NCI-H1930 (cell line): ENCODE measurements around the gene PGGHG.
"Not testable (repeated sequence)": the region's sequence is repeated elsewhere in the genome, so short reads cannot be mapped to it uniquely, and the experiment has no call there.

ENCODE experiments used
- DNase-seq, 2 experiments: peaks; one replicate each; lab custom pipeline; 2025; lab: John Stamatoyannopoulos, UW

Gene PGGHG

GRCh38 chr11:285021-285893, 3.7 kb upstream of the PGGHG start:
- DNase-seq: no peak

DNA sequence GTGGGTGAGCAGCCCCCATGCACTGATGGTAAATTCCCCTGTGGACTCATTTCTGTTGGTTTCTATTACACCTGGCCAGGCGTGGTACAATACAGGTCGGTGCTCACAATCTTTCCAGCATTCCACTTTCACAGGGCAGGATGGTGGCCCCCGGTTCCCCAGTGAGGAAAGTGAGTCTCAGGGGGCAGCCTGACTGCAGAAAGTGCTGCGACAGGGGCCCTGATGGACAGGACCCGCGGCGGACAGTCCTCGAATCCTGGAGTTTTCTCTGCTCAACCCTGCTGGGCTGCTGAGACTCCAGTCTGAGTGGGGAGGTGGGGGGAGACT, 3.1 kb upstream of the PGGHG start:
- DNase-seq: no peak

- not testable (repeated sequence) for DNase-seq
These were observed 1.7 kb upstream of the PGGHG start for GRCh38 chr11:286977-287820.

- no peak for DNase-seq
These were observed 977 bp upstream of the PGGHG start for GRCh38 chr11:287821-288477.

- no peak for DNase-seq
These were observed 429 bp downstream of the PGGHG start for GRCh38 chr11:289398-289711.

DNA sequence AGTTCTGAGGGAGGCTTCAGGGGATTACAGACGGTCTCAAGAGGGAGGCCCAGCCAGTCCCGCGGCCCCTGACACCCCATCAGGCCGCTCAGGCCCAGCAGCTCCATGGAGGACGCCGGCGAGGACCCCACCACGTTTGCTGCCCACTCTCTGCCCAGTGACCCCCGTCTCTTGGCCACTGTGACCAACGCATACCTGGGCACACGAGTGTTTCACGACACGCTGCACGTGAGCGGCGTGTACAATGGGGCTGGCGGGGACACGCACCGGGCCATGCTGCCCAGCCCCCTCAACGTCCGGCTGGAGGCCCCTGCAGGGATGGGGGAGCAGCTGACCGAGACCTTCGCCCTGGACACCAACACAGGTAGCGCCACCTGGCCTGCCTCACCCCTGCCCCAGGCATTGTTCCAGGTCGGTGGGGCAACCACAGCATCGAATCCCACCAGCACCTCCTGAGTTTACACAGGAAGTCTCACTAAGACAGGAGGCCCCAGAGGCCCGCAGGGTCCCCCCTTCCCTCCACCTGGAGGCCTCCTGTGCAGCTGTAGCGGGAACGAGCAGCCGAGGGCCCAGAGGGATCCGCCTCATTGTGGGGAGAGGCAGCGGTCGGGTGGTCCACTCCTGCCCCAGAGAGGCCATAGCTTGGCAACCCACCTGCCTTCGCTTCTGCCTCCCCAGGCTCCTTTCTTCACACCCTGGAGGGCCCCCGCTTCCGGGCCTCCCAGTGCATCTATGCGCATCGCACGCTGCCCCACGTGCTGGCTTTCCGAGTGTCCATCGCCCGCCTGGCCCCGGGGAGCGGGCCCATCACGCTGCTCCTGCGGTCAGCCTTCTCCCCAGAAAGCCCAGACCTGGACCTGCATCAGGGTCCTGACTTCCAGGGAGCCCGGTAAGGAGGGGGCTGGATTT, 1.0 kb downstream of the PGGHG start:
- no peak for DNase-seq

DNA sequence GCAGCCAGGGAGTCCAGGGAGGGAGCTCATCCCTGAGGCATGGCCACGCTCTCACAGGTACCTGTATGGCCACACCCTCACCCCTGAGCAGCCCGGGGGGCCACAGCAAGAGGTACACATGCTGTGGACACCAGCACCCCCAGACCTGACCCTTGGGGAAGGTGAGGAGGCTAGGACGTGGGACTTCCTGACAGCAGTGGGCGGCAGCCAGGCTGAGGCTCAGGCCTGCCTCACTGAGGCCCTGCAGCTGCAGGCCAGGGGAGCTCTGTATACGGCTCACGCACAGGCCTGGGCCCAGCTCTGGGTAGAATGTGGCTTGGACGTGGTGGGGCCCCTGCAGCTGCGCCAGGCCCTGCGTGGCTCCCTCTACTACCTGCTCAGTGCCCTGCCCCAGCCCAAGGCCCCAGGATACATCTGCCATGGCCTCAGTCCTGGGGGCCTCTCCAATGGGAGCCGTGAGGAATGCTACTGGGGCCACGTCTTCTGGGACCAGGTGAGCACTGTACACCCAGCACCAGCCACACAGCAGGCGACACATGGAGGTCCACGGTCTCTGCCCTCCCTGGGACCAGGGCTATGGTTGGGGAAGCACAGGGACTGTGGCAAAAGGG, 1.8 kb downstream of the PGGHG start:
- DNase-seq: no peak

- DNase-seq: no peak
These were observed 2.6 kb downstream of the PGGHG start for GRCh38 chr11:291281-292210.

- DNase-seq: no peak
These were observed 3.5 kb downstream of the PGGHG start for GRCh38 chr11:292211-293121.

DNA sequence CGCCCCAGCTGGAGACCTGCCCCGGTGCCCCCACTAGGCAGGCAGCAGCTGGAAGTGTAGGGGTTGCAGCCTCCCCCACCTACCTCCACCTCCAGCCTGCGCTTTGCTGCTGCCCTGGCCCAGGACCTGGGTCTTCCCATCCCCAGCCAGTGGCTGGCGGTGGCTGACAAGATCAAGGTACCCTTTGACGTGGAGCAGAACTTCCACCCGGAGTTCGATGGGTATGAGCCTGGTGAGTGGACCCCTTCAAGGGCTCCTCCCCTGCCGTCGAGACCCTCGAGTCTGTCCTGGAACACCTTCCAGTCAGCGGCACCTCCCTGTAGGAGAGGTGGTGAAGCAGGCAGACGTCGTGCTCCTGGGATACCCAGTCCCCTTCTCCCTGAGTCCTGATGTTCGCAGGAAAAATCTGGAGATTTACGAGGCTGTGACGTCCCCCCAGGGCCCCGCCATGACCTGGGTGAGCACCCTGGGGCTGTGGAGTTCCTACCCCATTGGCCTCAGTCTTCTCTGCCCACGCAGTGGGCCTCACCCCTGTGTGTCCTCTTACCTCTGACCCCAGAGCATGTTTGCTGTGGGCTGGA, 4.4 kb downstream of the PGGHG start:
- no peak for DNase-seq

DNA sequence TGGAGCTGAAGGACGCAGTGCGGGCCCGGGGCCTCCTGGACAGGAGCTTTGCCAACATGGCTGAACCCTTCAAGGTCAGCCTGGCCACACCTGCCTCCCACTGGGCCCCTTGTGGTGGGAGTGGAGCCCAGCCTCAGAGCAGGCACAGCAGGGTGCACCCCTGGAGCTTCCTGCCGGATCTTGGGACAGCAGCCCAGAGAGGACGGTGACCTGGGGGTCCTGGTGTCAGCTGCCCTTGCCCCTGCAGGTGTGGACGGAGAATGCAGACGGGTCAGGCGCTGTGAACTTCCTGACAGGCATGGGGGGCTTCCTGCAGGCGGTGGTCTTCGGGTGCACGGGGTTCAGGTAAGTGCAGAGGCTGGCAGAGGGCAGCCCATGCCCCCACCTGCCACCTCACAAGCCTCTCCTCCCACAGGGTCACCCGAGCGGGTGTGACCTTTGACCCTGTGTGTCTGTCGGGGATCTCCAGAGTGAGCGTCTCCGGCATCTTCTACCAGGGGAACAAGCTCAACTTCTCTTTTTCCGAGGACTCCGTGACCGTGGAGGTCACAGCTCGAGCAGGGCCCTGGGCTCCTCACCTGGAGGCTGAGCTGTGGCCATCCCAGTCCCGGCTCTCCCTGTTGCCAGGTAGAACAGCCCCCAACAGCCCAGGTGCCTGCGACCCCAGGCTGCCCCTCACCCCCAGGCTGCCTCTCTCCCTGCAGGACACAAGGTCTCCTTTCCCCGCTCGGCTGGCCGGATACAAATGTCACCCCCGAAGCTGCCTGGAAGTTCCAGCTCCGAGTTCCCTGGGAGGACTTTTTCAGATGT, 5.1 kb downstream of the PGGHG start:
- no peak for DNase-seq

GRCh38 chr11:294780-295179, 5.9 kb downstream of the PGGHG start:
- DNase-seq: no peak

DNA sequence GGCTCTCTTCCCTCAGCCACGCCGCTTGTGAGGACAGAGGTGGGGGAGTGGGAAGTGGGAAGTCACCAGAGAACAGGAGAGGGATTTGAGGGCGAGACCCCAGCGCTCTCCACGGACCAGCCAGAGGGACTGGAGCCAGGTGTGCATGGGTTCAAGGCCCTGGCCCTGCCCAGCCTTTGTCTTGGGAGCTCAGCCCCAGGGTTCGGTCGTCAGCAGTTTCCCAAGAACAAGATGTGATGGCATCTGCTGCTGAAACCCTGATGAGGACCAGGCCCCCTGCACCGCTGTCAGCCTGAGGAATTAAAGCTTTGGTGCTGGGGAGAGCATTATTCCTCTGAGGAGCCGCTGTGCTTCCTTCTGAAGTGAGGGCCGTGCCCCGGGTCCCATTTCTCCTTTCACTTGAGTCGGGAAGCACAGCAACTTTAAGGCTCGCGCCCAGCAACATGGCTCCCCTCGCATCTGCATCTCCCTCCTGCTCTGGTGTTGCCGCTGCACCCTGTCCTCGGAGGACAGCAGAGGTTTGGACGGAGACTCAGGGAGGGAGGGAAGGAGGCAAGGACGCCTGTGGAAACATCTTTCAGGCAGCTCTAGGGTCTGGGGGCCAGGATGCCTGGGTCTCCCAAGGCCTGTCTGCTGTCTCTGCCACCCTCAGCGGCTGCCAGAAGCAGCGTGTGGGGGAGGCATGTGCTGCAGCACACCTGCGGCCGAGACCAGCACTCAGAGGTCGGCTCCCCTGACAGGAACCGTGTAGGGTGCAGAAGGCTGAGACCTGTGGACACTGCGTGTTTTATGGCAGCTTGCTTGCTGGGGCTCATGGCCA, 6.6 kb downstream of the PGGHG start:
- DNase-seq: no peak

- no peak for DNase-seq
These were observed 7.5 kb downstream of the PGGHG start for GRCh38 chr11:296171-297050.

DNA sequence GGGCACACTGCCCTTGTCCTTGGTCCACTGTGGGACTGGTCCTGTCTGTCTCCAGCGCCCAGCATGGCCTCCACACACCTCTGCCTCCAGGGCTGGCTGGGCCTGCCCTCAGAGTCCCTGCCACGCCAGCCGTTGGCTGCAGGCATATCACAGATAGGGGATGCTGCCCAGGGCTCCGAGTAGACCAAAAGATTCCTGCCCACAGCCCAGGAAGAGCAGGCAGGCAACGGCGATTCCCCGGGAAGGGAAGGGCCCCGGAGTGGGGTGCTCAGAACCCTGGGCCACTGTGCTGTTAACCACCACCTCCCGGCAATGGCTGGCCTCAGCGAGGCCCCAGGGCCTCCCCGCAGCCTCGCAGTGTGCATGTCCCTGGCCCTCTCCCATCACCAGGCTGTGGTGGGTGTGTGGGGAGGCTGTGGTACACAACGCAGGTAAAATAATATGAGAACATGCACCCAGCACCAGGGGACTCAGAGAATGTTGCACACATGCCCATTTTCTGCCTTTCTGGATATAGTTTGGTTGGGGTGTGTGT, 8.2 kb downstream of the PGGHG start:
- no peak for DNase-seq
